WTC11 (cell line): Measurements from ENCODE around the gene FHIP1B. TPM values are rescaled to one million over a fixed set of nuclear protein-coding genes. Genes with fewer than 3 reads are reported as not detected.

Experiments
- ATAC-seq: fragments of 200-7000 bp; cut with Tn5 transposase; 2 replicates; pipeline ENCODE4 v1.10.0; 2021; ENCODE audit warnings: mild to moderate bottlenecking, moderate library complexity
- CTCF ChIA-PET: fragments of 300-600 bp; sonication (Branson Sonifier 250); formaldehyde crosslinking; loops from one replicate; lab custom pipeline; 2021; ENCODE audit warnings: antibody characterized with exemption; lab: Charles Lee
- POLR2A ChIA-PET: fragments of 350-600 bp; sonication (Branson Sonifier 250); formaldehyde crosslinking; loops from one replicate; lab custom pipeline; 2021; ENCODE audit warnings: antibody characterized with exemption; lab: Charles Lee
- DNase-seq: peaks from one replicate; pipeline ENCODE4 v3.0.0; 2021; ENCODE audit warnings: low spot score
- H3K27ac Mint-ChIP-seq: 2 replicates; pipeline ENCODE4 v1.8.0; 2021; ENCODE audit warnings: mixed read lengths
- H3K27me3 Mint-ChIP-seq: 2 replicates; pipeline ENCODE4 v1.8.0; 2021; ENCODE audit warnings: low read depth, mild to moderate bottlenecking, moderate library complexity, mixed read lengths
- H3K36me3 Mint-ChIP-seq: 2 replicates; pipeline ENCODE4 v1.8.0; 2021; ENCODE audit warnings: mixed read lengths
- H3K4me1 Mint-ChIP-seq: 2 replicates; pipeline ENCODE4 v1.8.0; 2022; ENCODE audit warnings: mixed read lengths
- H3K4me3 Mint-ChIP-seq: 2 replicates; pipeline ENCODE4 v1.8.0; 2021; ENCODE audit warnings: mild to moderate bottlenecking, moderate library complexity, mixed read lengths
- H3K9me3 Mint-ChIP-seq: 2 replicates; pipeline ENCODE4 v1.8.0; 2021; ENCODE audit warnings: mixed read lengths
- ATF1 ChIP-seq: sonication (generic); formaldehyde crosslinking; IDR thresholded peaks from 2 replicates; pipeline ENCODE4 v1.8.1; 2023; ENCODE audit warnings: mild to moderate bottlenecking, moderate library complexity, missing genetic modification reagents
- CREM ChIP-seq: sonication (generic); formaldehyde crosslinking; IDR thresholded peaks from 2 replicates; pipeline ENCODE4 v1.8.1; 2022; ENCODE audit warnings: mild to moderate bottlenecking, missing genetic modification reagents, moderate library complexity
- ELF4 ChIP-seq: sonication (generic); formaldehyde crosslinking; IDR thresholded peaks from 2 replicates; pipeline ENCODE4 v1.8.1; 2022; ENCODE audit warnings: low read depth, mild to moderate bottlenecking, moderate library complexity, missing genetic modification reagents
- ETV6 ChIP-seq: sonication (generic); formaldehyde crosslinking; IDR thresholded peaks from 2 replicates; pipeline ENCODE4 v1.8.1; 2022; ENCODE audit warnings: mild to moderate bottlenecking, missing genetic modification reagents
- JUN ChIP-seq: sonication (generic); formaldehyde crosslinking; IDR thresholded peaks from 2 replicates; pipeline ENCODE4 v1.8.0; 2023; ENCODE audit warnings: mild to moderate bottlenecking, missing genetic modification reagents
- MXD4 ChIP-seq: fragments of 250-450 bp; sonication (Bioruptor Pico); IDR thresholded peaks from 2 replicates; pipeline ENCODE4 v1.8.0; 2021; ENCODE audit warnings: mild to moderate bottlenecking, moderate library complexity, borderline replicate concordance
- RORB ChIP-seq: fragments of 250-450 bp; sonication (Bioruptor Pico); IDR thresholded peaks from 2 replicates; pipeline ENCODE4 v1.9.0; 2021; ENCODE audit warnings: mild to moderate bottlenecking
- SOX15 ChIP-seq: fragments of 250-450 bp; sonication (Bioruptor Pico); IDR thresholded peaks from 2 replicates; pipeline ENCODE4 v1.9.0; 2021; ENCODE audit warnings: mild to moderate bottlenecking
- TEAD1 ChIP-seq: sonication (generic); formaldehyde crosslinking; IDR thresholded peaks from 2 replicates; pipeline ENCODE4 v1.8.0; 2022; ENCODE audit warnings: mild to moderate bottlenecking, missing genetic modification reagents
- ZNF138 ChIP-seq: sonication (generic); formaldehyde crosslinking; conservative IDR thresholded peaks from 2 replicates; pipeline ENCODE4 v1.8.1; 2022; ENCODE audit warnings: mild to moderate bottlenecking, moderate library complexity, missing genetic modification reagents
- total RNA-seq: library from RNA; stranded (reverse); gene quantifications from 3 replicates; pipeline ENCODE4 v1.2.3, GENCODE V29; 2021
- TF ChIP-seq, protein P1 (sequence below): sonication (generic); formaldehyde crosslinking; IDR thresholded peaks from 2 replicates; pipeline ENCODE4 v1.8.0; 2022; ENCODE audit warnings: mild to moderate bottlenecking, missing genetic modification reagents
- TF ChIP-seq, protein P2 (sequence below): fragments of 250-450 bp; sonication (Bioruptor Pico); IDR thresholded peaks from 2 replicates; pipeline ENCODE4 v1.9.0; 2021; ENCODE audit warnings: mild to moderate bottlenecking
- TF ChIP-seq, protein P3 (sequence below): sonication (generic); formaldehyde crosslinking; IDR thresholded peaks from 2 replicates; pipeline ENCODE4 v1.8.0; 2022; ENCODE audit warnings: mild to moderate bottlenecking, missing genetic modification reagents
- TF ChIP-seq, protein P4 (sequence below): sonication (generic); formaldehyde crosslinking; IDR thresholded peaks from 2 replicates; pipeline ENCODE4 v1.8.1; 2022; ENCODE audit warnings: low read depth, mild to moderate bottlenecking, moderate library complexity, missing genetic modification reagents, borderline replicate concordance
- TF ChIP-seq, protein P5 (sequence below): sonication (generic); formaldehyde crosslinking; IDR thresholded peaks from 2 replicates; pipeline ENCODE4 v1.8.1; 2022; ENCODE audit warnings: mild to moderate bottlenecking, moderate library complexity, missing genetic modification reagents
- TF ChIP-seq, protein P6 (sequence below): fragments of 250-450 bp; sonication (Bioruptor Pico); IDR thresholded peaks from 2 replicates; pipeline ENCODE4 v1.9.0; 2021; ENCODE audit warnings: mild to moderate bottlenecking, borderline replicate concordance
- TF ChIP-seq, protein P7 (sequence below): sonication (generic); formaldehyde crosslinking; IDR thresholded peaks from 2 replicates; pipeline ENCODE4 v1.8.0; 2023; ENCODE audit warnings: mild to moderate bottlenecking, missing genetic modification reagents
- TF ChIP-seq, protein P8 (sequence below): sonication (generic); formaldehyde crosslinking; IDR thresholded peaks from 2 replicates; pipeline ENCODE4 v1.8.1; 2023; ENCODE audit warnings: mild to moderate bottlenecking, missing genetic modification reagents, moderate library complexity

FHIP1B gene
- total RNA-seq, 1 experiment from 2014 or later: 24.8 TPM

DNA sequence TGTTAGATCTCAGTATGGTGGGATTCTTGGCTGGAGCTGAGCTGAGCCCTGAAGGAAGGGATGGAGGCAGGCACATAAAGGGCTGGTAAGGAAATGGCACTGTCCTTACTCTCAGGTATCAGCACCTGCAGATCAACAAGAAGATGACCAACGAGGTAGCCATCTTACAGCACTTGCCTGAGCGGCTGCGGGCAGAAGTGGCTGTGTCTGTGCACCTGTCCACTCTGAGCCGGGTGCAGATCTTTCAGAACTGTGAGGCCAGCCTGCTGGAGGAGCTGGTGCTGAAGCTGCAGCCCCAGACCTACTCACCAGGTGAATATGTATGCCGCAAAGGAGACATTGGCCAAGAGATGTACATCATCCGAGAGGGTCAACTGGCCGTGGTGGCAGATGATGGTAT lies 6.9 kb upstream of the FHIP1B start (continued):
- TF ChIP-seq ETV6 (CRISPR knock-in tag): no peak
- TF ChIP-seq, protein P1, sequence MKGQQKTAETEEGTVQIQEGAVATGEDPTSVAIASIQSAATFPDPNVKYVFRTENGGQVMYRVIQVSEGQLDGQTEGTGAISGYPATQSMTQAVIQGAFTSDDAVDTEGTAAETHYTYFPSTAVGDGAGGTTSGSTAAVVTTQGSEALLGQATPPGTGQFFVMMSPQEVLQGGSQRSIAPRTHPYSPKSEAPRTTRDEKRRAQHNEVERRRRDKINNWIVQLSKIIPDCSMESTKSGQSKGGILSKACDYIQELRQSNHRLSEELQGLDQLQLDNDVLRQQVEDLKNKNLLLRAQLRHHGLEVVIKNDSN (CRISPR knock-in tag): no peak
- TF ChIP-seq ELF4 (CRISPR knock-in tag): no peak
- TF ChIP-seq, protein P2, sequence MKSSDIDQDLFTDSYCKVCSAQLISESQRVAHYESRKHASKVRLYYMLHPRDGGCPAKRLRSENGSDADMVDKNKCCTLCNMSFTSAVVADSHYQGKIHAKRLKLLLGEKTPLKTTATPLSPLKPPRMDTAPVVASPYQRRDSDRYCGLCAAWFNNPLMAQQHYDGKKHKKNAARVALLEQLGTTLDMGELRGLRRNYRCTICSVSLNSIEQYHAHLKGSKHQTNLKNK (CRISPR knock-in tag): no peak
- TF ChIP-seq ZNF138: no peak
- TF ChIP-seq SOX15 (CRISPR knock-in tag): no peak
- TF ChIP-seq, protein P3, sequence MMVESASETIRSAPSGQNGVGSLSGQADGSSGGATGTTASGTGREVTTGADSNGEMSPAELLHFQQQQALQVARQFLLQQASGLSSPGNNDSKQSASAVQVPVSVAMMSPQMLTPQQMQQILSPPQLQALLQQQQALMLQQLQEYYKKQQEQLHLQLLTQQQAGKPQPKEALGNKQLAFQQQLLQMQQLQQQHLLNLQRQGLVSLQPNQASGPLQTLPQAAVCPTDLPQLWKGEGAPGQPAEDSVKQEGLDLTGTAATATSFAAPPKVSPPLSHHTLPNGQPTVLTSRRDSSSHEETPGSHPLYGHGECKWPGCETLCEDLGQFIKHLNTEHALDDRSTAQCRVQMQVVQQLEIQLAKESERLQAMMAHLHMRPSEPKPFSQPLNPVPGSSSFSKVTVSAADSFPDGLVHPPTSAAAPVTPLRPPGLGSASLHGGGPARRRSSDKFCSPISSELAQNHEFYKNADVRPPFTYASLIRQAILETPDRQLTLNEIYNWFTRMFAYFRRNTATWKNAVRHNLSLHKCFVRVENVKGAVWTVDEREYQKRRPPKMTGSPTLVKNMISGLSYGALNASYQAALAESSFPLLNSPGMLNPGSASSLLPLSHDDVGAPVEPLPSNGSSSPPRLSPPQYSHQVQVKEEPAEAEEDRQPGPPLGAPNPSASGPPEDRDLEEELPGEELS (CRISPR knock-in tag): no peak
- TF ChIP-seq RORB: no peak

DNA sequence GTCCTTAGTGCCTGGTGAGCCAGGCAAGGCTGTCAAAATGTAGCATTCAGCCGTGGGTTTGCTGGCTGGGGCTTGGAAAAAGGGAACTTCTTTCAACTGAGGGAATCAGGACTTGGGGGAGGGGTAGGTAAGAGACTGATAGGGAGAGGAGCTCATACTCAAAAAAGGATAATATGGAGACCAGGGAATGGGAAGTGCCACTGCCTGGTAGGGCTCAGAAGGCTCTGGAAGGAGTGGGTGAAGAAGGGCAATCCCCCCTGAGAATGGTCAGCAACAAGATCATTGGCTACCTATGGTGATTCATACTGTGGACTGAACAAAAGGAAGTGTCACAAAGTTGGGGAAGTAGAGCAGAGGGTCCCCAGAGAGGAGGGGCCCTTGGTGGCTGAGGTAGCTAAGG lies 6.3 kb upstream of the FHIP1B start:
- ChIA-PET POLR2A (no interaction called here), CTCF (interaction anchor here (1.2 to 1.9 kb wide), 2 partner anchors 10 to 123 kb away, joined by 3 to 5 read pairs; no protein-coding TSS in a partner anchor)
- TF ChIP-seq, protein P4, sequence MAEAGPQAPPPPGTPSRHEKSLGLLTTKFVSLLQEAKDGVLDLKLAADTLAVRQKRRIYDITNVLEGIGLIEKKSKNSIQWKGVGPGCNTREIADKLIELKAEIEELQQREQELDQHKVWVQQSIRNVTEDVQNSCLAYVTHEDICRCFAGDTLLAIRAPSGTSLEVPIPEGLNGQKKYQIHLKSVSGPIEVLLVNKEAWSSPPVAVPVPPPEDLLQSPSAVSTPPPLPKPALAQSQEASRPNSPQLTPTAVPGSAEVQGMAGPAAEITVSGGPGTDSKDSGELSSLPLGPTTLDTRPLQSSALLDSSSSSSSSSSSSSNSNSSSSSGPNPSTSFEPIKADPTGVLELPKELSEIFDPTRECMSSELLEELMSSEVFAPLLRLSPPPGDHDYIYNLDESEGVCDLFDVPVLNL: no peak
- TF ChIP-seq JUN (CRISPR knock-in tag) (no peak), ETV6 (CRISPR knock-in tag) (no peak)
- TF ChIP-seq, protein P5, sequence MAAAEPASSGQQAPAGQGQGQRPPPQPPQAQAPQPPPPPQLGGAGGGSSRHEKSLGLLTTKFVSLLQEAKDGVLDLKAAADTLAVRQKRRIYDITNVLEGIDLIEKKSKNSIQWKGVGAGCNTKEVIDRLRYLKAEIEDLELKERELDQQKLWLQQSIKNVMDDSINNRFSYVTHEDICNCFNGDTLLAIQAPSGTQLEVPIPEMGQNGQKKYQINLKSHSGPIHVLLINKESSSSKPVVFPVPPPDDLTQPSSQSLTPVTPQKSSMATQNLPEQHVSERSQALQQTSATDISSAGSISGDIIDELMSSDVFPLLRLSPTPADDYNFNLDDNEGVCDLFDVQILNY (CRISPR knock-in tag): no peak
- no peaks in the 10 kb centered on the region for H3K9me3 Mint-ChIP-seq
- no peak overlapping the region for H3K4me3 Mint-ChIP-seq
- no peaks in the 10 kb centered on the region for H3K36me3 Mint-ChIP-seq
- ATAC-seq (no peak), DNase-seq (no peak)
- H3K27me3 Mint-ChIP-seq: no peaks in the 10 kb centered on the region; the same call in 1 of the 2 replicates
- no peak overlapping the region for H3K27ac Mint-ChIP-seq
- peaks cover 12% of the 10 kb centered on the region for H3K4me1 Mint-ChIP-seq

DNA sequence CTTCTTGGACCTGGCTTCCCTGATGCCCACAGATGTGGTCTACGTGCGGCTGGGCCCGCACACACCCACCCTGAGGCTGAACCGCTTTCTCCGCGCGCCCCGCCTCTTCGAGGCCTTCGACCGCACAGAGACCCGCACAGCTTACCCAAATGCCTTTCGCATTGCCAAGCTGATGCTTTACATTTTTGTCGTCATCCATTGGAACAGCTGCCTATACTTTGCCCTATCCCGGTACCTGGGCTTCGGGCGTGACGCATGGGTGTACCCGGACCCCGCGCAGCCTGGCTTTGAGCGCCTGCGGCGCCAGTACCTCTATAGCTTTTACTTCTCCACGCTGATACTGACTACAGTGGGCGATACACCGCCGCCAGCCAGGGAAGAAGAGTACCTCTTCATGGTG lies 5.7 kb upstream of the FHIP1B start:
- no peak overlapping the region for H3K27ac Mint-ChIP-seq
- H3K27me3 Mint-ChIP-seq: no peaks in the 10 kb centered on the region; the same call in 1 of the 2 replicates
- H3K4me3 Mint-ChIP-seq: no peak overlapping the region
- peaks cover 15% of the 10 kb centered on the region for H3K4me1 Mint-ChIP-seq
- DNase-seq (no peak), ATAC-seq (no peak)
- CTCF ChIA-PET: interaction anchor here (1.2 to 1.9 kb wide), 2 partner anchors 11 to 123 kb away, joined by 3 to 5 read pairs; no protein-coding TSS in a partner anchor
- POLR2A ChIA-PET: no interaction called here
- H3K36me3 Mint-ChIP-seq: no peaks in the 10 kb centered on the region
- H3K9me3 Mint-ChIP-seq: no peaks in the 10 kb centered on the region
- TF ChIP-seq, protein P6, sequence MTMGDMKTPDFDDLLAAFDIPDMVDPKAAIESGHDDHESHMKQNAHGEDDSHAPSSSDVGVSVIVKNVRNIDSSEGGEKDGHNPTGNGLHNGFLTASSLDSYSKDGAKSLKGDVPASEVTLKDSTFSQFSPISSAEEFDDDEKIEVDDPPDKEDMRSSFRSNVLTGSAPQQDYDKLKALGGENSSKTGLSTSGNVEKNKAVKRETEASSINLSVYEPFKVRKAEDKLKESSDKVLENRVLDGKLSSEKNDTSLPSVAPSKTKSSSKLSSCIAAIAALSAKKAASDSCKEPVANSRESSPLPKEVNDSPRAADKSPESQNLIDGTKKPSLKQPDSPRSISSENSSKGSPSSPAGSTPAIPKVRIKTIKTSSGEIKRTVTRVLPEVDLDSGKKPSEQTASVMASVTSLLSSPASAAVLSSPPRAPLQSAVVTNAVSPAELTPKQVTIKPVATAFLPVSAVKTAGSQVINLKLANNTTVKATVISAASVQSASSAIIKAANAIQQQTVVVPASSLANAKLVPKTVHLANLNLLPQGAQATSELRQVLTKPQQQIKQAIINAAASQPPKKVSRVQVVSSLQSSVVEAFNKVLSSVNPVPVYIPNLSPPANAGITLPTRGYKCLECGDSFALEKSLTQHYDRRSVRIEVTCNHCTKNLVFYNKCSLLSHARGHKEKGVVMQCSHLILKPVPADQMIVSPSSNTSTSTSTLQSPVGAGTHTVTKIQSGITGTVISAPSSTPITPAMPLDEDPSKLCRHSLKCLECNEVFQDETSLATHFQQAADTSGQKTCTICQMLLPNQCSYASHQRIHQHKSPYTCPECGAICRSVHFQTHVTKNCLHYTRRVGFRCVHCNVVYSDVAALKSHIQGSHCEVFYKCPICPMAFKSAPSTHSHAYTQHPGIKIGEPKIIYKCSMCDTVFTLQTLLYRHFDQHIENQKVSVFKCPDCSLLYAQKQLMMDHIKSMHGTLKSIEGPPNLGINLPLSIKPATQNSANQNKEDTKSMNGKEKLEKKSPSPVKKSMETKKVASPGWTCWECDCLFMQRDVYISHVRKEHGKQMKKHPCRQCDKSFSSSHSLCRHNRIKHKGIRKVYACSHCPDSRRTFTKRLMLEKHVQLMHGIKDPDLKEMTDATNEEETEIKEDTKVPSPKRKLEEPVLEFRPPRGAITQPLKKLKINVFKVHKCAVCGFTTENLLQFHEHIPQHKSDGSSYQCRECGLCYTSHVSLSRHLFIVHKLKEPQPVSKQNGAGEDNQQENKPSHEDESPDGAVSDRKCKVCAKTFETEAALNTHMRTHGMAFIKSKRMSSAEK (CRISPR knock-in tag): no peak
- TF ChIP-seq, protein P2 (CRISPR knock-in tag): no peak
- TF ChIP-seq MXD4 (CRISPR knock-in tag): no peak
- TF ChIP-seq, protein P7, sequence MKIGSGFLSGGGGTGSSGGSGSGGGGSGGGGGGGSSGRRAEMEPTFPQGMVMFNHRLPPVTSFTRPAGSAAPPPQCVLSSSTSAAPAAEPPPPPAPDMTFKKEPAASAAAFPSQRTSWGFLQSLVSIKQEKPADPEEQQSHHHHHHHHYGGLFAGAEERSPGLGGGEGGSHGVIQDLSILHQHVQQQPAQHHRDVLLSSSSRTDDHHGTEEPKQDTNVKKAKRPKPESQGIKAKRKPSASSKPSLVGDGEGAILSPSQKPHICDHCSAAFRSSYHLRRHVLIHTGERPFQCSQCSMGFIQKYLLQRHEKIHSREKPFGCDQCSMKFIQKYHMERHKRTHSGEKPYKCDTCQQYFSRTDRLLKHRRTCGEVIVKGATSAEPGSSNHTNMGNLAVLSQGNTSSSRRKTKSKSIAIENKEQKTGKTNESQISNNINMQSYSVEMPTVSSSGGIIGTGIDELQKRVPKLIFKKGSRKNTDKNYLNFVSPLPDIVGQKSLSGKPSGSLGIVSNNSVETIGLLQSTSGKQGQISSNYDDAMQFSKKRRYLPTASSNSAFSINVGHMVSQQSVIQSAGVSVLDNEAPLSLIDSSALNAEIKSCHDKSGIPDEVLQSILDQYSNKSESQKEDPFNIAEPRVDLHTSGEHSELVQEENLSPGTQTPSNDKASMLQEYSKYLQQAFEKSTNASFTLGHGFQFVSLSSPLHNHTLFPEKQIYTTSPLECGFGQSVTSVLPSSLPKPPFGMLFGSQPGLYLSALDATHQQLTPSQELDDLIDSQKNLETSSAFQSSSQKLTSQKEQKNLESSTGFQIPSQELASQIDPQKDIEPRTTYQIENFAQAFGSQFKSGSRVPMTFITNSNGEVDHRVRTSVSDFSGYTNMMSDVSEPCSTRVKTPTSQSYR: no peak
- no peak for TF ChIP-seq ATF1 (CRISPR knock-in tag)
- no peak for TF ChIP-seq TEAD1 (CRISPR knock-in tag)
- no peak for TF ChIP-seq CREM (CRISPR knock-in tag)
- TF ChIP-seq, protein P8, sequence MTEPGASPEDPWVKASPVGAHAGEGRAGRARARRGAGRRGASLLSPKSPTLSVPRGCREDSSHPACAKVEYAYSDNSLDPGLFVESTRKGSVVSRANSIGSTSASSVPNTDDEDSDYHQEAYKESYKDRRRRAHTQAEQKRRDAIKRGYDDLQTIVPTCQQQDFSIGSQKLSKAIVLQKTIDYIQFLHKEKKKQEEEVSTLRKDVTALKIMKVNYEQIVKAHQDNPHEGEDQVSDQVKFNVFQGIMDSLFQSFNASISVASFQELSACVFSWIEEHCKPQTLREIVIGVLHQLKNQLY: no peak
